Stimulated activated CD4-positive, alpha-beta T cell treated with anti-CD3 and anti-CD28 coated beads, TNF-alpha, amount 100 ng/mL, for 24 hours (primary cell): Measurements from ENCODE around the gene SUV39H1.

ENCODE experiments used
- DNase-seq, 3 experiments: peaks; one replicate each; pipeline ENCODE4 v3.0.0-alpha.2; 2020; ENCODE audit warnings: low read depth in 3 of 3

The SUV39H1 gene

DNA sequence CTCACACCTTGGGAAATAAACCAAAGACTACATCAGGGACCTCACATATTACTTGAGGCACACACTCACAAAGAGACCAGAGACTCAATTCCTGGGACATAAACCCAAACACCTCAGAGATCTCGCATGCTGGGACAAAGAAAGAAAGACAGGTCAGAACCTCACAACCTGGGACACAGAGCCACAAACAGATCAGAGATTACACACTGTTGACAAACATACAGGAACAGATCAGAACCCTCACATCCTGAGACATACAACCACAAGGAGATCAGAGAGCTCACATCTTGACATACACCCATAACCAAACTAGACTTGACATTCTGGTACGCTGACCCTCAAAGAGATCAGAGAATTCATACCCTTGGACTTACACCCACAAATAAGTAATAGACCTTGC, 17.3 kb downstream of the SUV39H1 start:
- DNase-seq: no peak

DNA sequence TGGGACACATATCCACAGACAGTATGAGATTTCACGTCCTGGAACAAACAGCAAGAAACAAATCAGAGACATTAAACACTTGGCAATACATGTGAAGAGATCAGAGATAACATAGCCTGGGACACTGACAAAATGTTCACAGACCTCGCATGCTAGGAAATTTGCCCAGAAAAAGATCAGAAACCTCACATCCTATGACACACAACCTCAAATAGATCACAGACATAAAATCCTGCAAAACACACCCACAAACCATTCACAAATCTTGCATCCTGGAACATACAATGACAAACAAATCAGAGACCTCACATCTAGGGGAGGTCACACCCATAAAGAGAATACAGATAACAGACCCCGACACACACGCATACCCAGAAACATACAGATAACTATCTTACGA, 18.0 kb downstream of the SUV39H1 start:
- no peak for DNase-seq

GRCh38 chrX:48715072-48715471, 18.5 kb downstream of the SUV39H1 start:
- DNase-seq: no peak

- DNase-seq: no peak
Measured at GRCh38 chrX:48715876-48716502, 19.5 kb downstream of the SUV39H1 start.

GRCh38 chrX:48719958-48720357, 23.4 kb downstream of the SUV39H1 start:
- no peak for DNase-seq

DNA sequence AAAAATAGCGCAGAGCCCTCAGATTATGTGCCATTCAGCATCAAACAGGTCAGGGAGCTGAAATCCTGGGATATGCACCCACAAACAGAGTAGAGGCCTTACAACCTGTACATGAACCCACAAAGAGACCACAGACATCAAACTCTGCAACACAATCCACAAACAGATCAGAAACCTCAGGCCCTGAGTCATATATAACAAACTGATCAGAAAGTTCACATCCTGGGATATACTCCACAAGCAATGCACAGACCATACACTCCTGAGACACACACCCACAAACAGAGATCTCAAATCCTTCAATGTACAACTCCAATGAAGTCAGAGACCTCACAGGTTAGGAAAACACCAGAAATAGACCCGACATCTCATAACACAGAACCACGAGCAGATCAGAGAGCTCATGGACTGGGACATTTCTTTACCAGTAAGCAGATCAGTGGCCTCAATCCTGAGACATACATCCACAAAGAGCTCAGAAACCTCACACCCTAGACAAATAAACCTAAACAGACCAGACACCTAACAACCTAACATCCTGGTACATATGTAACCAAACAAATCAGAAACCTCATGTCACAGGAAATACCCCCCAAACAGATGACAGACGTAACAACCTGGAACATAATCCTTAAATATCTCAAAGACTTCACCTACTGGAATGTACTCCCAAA, 24.2 kb downstream of the SUV39H1 start:
- no peak for DNase-seq

GRCh38 chrX:48721916-48722315, 25.4 kb downstream of the SUV39H1 start:
- DNase-seq: no peak

DNA sequence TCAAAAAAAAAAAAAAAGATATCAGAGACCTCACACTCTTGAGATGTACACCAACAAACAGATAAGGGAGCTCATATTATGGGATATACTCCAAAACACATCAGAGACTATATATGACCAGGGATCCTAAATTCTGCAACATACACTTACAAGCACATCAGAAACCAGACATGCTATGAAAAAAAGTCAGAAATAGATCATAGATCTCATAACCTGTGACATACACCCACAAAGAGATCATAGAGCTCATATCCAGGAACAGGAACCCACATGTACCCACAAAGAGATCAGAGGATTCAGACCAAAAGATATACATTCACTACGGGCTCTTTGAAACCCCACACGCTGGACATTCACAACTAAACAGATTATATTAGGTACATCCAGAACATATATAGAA, 30.1 kb downstream of the SUV39H1 start:
- no peak for DNase-seq

- DNase-seq: no peak
Measured at GRCh38 chrX:48728653-48729052, 32.1 kb downstream of the SUV39H1 start.

GRCh38 chrX:48736303-48736702, 39.8 kb downstream of the SUV39H1 start:
- no peak for DNase-seq

DNA sequence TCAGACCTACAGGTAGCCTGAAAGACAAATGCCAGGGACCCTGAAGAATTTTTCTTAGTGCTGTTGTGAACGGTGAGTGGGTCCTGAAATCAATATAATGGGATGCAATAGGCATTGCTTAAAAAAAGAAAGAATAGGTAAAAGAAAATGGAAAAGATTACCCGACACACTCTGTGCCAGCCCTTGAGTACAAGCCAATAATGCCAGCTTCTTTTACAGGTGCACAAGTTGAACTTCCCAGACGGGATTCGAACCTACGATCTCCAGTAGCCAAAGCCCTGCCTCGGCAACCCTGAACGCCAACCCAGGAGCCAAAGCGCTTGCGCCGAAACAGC, 40.3 kb downstream of the SUV39H1 start:
- no peak for DNase-seq

GRCh38 chrX:48737213-48737938, 40.8 kb downstream of the SUV39H1 start:
- peak; percentile 63 to 84 (median 74) for DNase-seq

DNA sequence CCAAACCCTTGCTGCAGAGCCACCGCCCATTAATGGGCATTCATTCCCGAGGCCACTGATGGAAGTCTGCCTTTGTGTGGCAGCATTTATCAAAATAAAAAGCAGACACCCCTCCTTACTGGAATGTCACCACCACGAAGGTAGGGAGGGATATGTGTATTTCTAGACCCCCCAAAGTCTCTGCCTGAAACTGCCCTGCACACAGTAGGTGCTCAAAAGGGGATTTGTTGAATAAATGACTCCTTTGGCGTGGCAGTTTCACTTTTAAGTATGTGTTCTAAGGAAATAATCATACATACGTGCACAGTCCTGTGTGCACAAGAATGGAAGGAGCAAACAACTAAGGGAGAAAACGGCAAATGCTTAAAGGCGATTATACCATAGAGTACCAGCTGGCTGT, 41.4 kb downstream of the SUV39H1 start:
- DNase-seq: no peak

- DNase-seq: no peak
Measured at GRCh38 chrX:48741834-48742233, 45.3 kb downstream of the SUV39H1 start.

GRCh38 chrX:48745222-48745621, 48.7 kb downstream of the SUV39H1 start:
- no peak for DNase-seq

DNA sequence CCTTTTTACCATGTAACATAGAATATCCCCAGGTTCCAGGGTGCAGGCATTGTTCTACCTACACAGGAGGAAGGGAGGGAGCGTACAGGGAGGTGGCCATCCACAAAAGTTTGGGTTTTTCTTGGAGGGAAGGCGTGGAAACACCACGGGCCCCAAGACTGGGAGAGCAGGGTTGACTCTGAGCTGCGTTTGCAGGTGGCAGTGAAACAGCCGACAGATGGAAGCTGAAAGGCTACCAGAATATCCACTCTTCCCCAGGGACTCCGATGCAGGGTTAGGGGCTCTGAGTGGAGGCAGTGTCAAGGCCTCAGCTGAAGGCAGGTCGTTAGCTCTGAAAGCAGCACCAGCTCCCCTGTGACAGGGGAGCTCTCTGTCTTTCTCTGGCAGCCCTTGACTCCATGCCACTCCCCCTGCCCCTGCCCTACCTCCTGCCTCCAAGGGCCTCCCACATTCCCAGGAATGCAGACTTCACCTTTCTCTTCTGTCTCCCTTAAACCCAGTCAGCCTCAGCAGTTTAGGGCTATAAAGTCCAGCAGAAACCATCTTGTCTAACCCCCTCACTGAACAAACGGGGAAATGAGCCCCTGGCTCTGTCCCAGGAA, 51.0 kb downstream of the SUV39H1 start:
- DNase-seq: no peak

GRCh38 chrX:48749182-48749581, 52.6 kb downstream of the SUV39H1 start:
- no peak for DNase-seq

- DNase-seq: peak in 1 of 3 experiments; percentile 7
Measured at GRCh38 chrX:48751343-48751742, 54.8 kb downstream of the SUV39H1 start.

DNA sequence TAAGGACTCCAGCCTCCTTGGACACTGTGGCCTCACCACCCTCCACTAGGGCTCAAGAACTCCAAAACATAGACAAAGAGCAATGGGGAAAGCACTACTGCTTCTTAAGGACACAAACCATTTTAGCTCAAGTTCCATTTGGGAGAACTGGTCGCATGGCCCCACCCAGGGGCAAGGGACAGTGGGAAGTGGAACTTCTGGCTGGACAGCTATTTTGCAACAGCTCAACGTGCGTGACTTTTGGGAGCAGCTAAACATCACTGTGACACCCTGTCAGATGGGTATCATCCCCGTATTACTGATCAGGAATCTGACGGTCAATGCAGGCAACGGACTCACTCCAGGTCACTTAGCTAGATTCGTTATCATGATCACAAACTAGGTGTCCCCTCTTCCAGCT, 56.0 kb downstream of the SUV39H1 start:
- no peak for DNase-seq

DNA sequence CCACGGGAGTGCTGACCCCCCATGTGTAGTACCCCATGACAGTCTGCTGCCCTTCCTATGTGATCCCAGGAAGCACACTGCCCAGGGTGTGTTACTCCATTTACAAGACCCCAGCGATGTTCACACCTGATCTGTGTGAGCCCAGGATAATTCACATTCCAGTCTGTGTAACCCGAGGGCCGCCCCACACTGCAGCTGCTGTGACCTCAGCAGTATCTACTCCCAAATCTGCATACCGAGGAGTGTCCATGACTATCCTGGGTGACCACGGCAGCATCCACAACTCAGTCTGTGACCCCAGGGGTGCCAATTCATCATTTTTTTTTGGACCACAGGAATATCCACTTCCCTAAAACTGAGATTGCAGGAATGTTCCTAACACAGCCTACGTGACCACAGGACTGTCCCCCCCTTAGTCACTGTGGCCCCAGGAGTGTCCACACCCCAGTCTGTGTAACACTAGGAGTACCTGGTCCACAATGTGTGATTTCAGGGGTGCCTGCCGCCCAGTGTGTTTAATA, 57.2 kb downstream of the SUV39H1 start:
- no peak for DNase-seq

GRCh38 chrX:48754238-48754637, 57.7 kb downstream of the SUV39H1 start:
- DNase-seq: no peak
